K562 (cell line): Measurements from ENCODE around the gene PI16. TPM values are rescaled to one million over a fixed set of nuclear protein-coding genes. Genes with fewer than 3 reads are reported as not detected.
A peak's percentile ranks its signal among the peaks of the same experiment; 100 is the strongest.

Source experiments
- ETV6 ChIP-seq, 3 experiments: fragments of 150-350 bp in 1 of 3; sonication (generic) in 1 of 3; formaldehyde crosslinking in 1 of 3; IDR thresholded peaks; 2 replicates each; pipeline versions ENCODE4 v1.6.1 to v1.8.0; 2014 to 2022; ENCODE audit warnings: borderline replicate concordance in 2 of 3, low read depth in 2 of 3, antibody characterized with exemption in 1 of 3, low read length in 1 of 3, mild to moderate bottlenecking in 1 of 3, missing genetic modification reagents in 1 of 3
- FOXA3 ChIP-seq, 2 experiments: fragments of 450-650 bp in 1 of 2; sonication (generic) in 1 of 2; formaldehyde crosslinking; IDR thresholded peaks in 1 of 2; conservative IDR thresholded peaks in 1 of 2; 2 replicates each; pipeline versions ENCODE4 v1.4.0 to v1.8.0; 2020 to 2022; ENCODE audit warnings: mild to moderate bottlenecking in 2 of 2, missing genetic modification reagents in 1 of 2
- GATAD2A ChIP-seq: fragments of 450-650 bp; IDR thresholded peaks from 2 replicates; pipeline ENCODE4 v1.6.1; 2017
- HNRNPL ChIP-seq: fragments of 200-400 bp; formaldehyde crosslinking; IDR thresholded peaks from 2 replicates; pipeline ENCODE4 v1.6.1; 2017; ENCODE audit warnings: low read depth, mild to moderate bottlenecking, low read length
- JUND ChIP-seq, 2 experiments: IDR thresholded peaks; 2 replicates in 1 of 2; 3 replicates in 1 of 2; pipeline ENCODE4 v1.6.1; 2011; ENCODE audit warnings: borderline replicate concordance in 2 of 2, low read depth in 2 of 2, low read length in 2 of 2, improper control_type of control experiment in 1 of 2, missing biosample characterization in 1 of 2, missing genetic modification characterization in 1 of 2, missing genetic modification reagents in 1 of 2
- MAFK ChIP-seq: IDR thresholded peaks from 2 replicates; pipeline ENCODE4 v1.6.1; 2011; ENCODE audit warnings: low read length, improper control_type of control experiment
- MCM5 ChIP-seq: fragments of 450-650 bp; IDR thresholded peaks from 2 replicates; pipeline ENCODE4 v1.6.1; 2016; ENCODE audit warnings: low read depth
- NR0B1 ChIP-seq: fragments of 450-650 bp; IDR thresholded peaks from one replicate; pipeline ENCODE4 v1.6.1; 2018; ENCODE audit warnings: mild to moderate bottlenecking, moderate library complexity; ENCODE audit not compliant: partially characterized antibody
- NR4A1 ChIP-seq, 2 experiments: fragments of 250-450 bp in 1 of 2; fragments of 450-650 bp in 1 of 2; sonication (Bioruptor Pico) in 1 of 2; IDR thresholded peaks; 2 replicates each; pipeline versions ENCODE4 v1.4.0 to v1.6.1; 2016 to 2020; ENCODE audit warnings: mild to moderate bottlenecking in 2 of 2, missing compliant biosample characterization in 1 of 2, missing genetic modification characterization in 1 of 2, moderate library complexity in 1 of 2
- PHTF2 ChIP-seq: fragments of 250-450 bp; sonication (Bioruptor Pico); IDR thresholded peaks from 2 replicates; pipeline ENCODE4 v1.5.0; 2021; ENCODE audit warnings: mild to moderate bottlenecking
- RAD51 ChIP-seq: fragments of 450-650 bp; IDR thresholded peaks from 2 replicates; pipeline ENCODE4 v1.7.1; 2016; ENCODE audit warnings: low read depth, mild to moderate bottlenecking, borderline replicate concordance
- SFPQ ChIP-seq: fragments of 200-400 bp; formaldehyde crosslinking; IDR thresholded peaks from 2 replicates; pipeline ENCODE4 v1.6.1; 2017; ENCODE audit warnings: mild to moderate bottlenecking, low read depth, low read length, moderate library complexity
- SMARCB1 ChIP-seq: IDR thresholded peaks from 2 replicates; pipeline ENCODE4 v1.6.1; 2011; ENCODE audit warnings: improper control_type of control experiment, low read depth; ENCODE audit not compliant: insufficient read length
- SRSF3 ChIP-seq: fragments of 200-400 bp; formaldehyde crosslinking; IDR thresholded peaks from 2 replicates; pipeline ENCODE4 v1.6.1; 2016; ENCODE audit warnings: mild to moderate bottlenecking, low read length, moderate library complexity; ENCODE audit not compliant: insufficient read depth
- TEAD1 ChIP-seq, 2 experiments: fragments of 450-650 bp in 1 of 2; sonication (generic) in 1 of 2; formaldehyde crosslinking; IDR thresholded peaks; 2 replicates each; pipeline versions ENCODE4 v1.4.0 to v1.8.0; 2020 to 2022; ENCODE audit warnings: mild to moderate bottlenecking in 2 of 2, missing genetic modification reagents in 1 of 2
- ZNF224 ChIP-seq: sonication (generic); formaldehyde crosslinking; IDR thresholded peaks from 2 replicates; pipeline ENCODE4 v1.8.0; 2022; ENCODE audit warnings: mild to moderate bottlenecking, missing genetic modification reagents
- ZNF830 ChIP-seq: fragments of 250-450 bp; sonication (Bioruptor Pico); IDR thresholded peaks from 2 replicates; pipeline ENCODE4 v1.5.0; 2021; ENCODE audit warnings: mild to moderate bottlenecking
- ZSCAN32 ChIP-seq: fragments of 450-650 bp; formaldehyde crosslinking; IDR thresholded peaks from 2 replicates; pipeline ENCODE4 v1.4.0; 2020; ENCODE audit warnings: mild to moderate bottlenecking, moderate library complexity
- polyA plus RNA-seq, 8 experiments: library from polyadenylated mRNA; depleted of rRNA in 4 of 8; stranded (reverse) in 5 of 8; unstranded in 3 of 8; fragments of >200 nt; fragmentation: Nextera tagmentation in 2 of 8; fragmentation: Illumina TruSeq in 1 of 8; extraction: Ambion mirVana in 2 of 8; extraction: Trizol in 1 of 8; gene quantifications; 2 replicates each; pipeline versions ENCODE4 v1.2.1 to v1.2.3, GENCODE V29; 2011 to 2014; ENCODE audit warnings: inconsistent platforms in 1 of 8, missing spikeins in 1 of 8
- total RNA-seq, 7 experiments: library from RNA; depleted of rRNA in 6 of 7; stranded (reverse); fragments of >200 nt in 6 of 7; fragmentation: Illumina TruSeq in 2 of 7; extraction: Trizol in 2 of 7; gene quantifications; 2 replicates each; pipeline versions ENCODE4 v1.2.1 to v1.2.3, GENCODE V29; 2011 to 2021; ENCODE audit warnings: low replicate concordance in 1 of 7

The PI16 gene
- total and polyA plus RNA-seq, 9 of the 15 experiments (the other 6 are each of a cell fraction or from before 2014, with no cell fraction given): 0.06 to 0.18 TPM; not detected in 7

GRCh38 chr6:36984581-36985416 lies 30.3 kb downstream of the PI16 start (continued):
- TF ChIP-seq SFPQ (no peak), RAD51 (no peak), FOXA3 (CRISPR knock-in tag; conservative IDR thresholded peaks at IDR 0.05 in 1 of 2, IDR thresholded peaks at IDR 0.05 in 1 of 2) (peak in 1 of 2 experiments; percentile 63; a peak in 1 of 4 replicates), ZNF830 (CRISPR knock-in tag) (no peak), ETV6 (IDR thresholded peaks at IDR 0.05; ENCODE audit: borderline replicate concordance in 1 of 2, low read depth in 2 of 2, low read length in 1 of 2) (no peak), ETV6 (CRISPR knock-in tag; IDR thresholded peaks at IDR 0.05; ENCODE audit: borderline replicate concordance) (no peak), SRSF3 (no peak), NR0B1 (no peak), GATAD2A (0 out of 2 replicates have a peak, but pooled peaks have one; percentile 70), JUND (IDR thresholded peaks at IDR 0.05; ENCODE audit: borderline replicate concordance, low read depth, low read length) (peak; percentile 70), JUND (tag; IDR thresholded peaks at IDR 0.05; ENCODE audit: borderline replicate concordance, low read depth, low read length) (peak; percentile 31; the same call in 1 of the 3 replicates), PHTF2 (no peak), TEAD1 (CRISPR knock-in tag; IDR thresholded peaks at IDR 0.05) (0 out of 4 replicates have a peak, but pooled peaks of 1 of the 2 experiments have one; percentile 42), SMARCB1 (no peak), MAFK (no peak), ZSCAN32 (CRISPR knock-in tag) (no peak), ZNF224 (CRISPR knock-in tag) (no peak), NR4A1 (CRISPR knock-in tag; IDR thresholded peaks at IDR 0.05) (no peak), NR4A1 (tag; IDR thresholded peaks at IDR 0.05) (no peak), HNRNPL (no peak), MCM5 (no peak)
